HG02623 (cell line): ENCODE results near the gene ZNF76.
"Not testable (repeated sequence)": the region's sequence is repeated elsewhere in the genome, so short reads cannot be mapped to it uniquely, and the experiment has no call there.

Experiments
- ATAC-seq: cut with Tn5 transposase; IDR thresholded peaks from one replicate; pipeline ENCODE4 v1.9.1; 2021; ENCODE audit warnings: moderate library complexity; ENCODE audit not compliant: unreplicated experiment

ZNF76 gene

DNA sequence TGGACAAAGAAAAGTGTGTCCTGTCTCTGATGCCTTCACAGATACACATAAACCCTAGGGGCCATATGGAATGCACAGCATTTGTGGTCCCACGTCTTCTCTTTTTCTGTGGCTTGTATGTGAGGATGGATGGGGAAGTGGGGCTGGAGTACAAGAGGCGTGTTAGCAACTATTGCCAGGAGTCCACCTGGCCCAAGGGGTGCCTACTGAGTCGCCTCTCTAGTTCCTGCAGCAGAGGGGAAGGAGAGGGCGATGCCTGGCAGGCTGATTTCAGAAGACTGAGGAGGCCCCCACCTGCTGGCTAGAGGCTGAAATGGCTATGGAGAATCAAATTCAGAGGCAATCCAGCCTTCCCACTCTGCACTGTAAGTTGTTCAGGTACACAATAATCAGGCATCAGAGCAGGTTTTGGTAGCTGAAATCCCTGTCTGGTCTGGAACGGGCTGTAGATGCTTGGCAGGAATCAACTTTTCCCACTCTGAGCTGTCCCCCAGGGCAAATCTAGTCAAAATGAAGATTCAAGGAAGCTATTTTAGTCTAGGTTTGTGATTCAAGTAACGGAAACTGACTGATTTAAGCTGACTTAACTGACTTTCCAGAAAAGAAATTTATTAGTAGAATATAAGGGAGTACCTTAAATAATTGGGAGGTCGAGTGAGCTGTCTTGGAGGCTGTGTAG lies 68.0 kb downstream of the ZNF76 start:
- ATAC-seq, result no peak

- ATAC-seq, result no peak
Measured at GRCh38 chr6:35328108-35328723, 68.7 kb downstream of the ZNF76 start.

- not testable (repeated sequence) for ATAC-seq
Measured at GRCh38 chr6:35328965-35329364, 69.4 kb downstream of the ZNF76 start.

- no peak for ATAC-seq
Measured at GRCh38 chr6:35330541-35331119, 71.1 kb downstream of the ZNF76 start.

DNA sequence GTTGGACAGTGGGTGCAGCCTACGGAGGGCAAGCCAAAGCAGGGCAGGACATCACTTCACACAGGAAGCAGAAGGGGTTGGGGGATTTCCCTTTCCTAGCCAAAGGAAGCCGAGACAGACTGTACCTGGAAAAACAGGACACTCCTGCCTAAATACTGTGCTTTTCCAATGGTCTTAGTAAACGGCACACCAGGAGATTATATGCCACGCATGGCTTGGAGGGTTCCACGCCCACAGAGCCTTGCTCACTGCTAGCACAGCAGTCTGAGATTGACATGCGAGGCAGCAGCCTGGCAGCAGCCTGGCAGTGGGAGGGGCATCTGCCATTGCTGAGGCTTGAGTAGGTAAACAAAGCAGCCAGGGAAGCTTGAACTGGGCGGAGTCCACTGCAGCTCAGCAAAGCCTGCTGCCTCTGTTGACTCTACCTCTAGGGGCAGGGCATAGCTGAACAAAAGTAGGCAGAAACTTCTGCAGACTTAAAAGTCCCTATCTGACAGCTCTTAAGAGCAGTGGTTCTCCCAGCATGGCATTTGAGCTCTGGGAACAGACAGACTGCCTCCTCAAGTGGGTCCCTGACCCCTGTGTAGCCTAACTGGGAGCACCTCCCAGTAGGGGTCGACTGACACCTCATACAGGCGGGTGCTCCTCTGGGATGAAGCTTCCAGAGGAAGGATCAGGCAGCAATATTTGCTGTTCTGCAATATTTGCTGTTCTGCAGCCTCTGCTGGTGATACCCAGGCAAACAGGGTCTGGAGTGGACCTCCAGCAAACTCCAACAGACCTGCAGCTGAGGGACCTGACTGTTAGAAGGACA lies 72.7 kb downstream of the ZNF76 start:
- not testable (repeated sequence) for ATAC-seq

DNA sequence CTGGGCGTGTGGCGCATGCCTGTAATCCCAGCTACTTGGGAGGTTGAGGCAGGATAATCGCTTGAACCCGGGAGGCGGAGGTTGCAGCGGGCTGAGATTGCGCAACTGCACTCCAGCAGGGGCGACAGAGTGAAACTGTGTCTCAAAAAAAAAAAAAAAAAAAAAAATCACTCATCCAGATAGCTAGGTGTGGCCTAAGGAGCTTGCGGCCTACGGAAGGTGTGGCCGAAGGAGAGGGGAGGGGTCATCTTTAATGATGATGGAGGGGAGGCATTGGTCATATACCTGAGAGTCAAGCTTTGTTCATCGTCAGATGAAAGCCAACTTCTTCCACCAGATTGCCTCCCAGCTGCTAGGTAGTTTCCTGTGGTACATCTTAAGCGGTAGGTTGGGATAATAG lies 82.0 kb downstream of the ZNF76 start:
- ATAC-seq, result no peak

DNA sequence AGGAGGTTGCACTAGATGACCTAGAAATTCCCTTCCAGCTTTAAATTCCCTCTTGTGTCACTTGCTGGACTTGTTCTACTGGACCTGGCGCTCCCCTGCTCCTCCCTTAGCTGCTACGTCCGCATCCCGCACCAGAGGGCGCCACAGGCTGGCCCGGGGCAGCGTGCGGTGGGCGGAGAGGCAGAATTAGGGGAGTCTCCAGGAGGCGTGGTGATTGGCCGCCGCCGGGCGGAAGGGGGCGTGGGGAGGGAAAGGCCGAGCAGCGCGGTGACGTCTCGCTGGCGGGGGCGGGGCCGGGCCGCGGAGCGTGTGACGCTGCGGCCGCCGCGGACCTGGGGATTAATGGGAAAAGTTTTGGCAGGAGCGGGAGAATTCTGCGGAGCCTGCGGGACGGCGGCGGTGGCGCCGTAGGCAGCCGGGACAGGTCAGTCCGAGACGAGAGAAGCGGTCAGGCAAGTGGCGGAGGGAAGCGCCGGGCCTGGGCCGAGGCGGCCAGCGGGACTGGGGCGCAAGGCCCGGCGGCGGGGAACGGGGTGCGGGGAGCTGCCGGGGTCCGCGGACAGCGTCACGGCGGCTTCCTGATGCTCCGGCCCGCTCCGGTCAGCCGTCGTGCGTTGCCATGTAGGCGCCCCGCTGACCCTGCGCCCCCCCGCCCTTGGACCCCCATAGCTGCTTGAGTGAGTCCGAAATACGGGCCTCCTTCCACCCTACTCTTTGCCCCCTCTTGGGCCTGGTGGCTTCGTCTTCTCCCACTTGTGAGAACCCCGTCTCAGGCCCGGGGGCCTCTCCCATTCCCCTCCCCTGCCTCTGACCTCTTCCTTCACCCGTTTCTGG lies 82.9 kb downstream of the ZNF76 start, which contains the start of gene PPARD:
TSS of gene PPARD (plus strand) at position 301 of the 834 bp plus-strand sequence. CDS start 68,530 bp downstream, outside the sequence.
- peak; percentile 92 for ATAC-seq

DNA sequence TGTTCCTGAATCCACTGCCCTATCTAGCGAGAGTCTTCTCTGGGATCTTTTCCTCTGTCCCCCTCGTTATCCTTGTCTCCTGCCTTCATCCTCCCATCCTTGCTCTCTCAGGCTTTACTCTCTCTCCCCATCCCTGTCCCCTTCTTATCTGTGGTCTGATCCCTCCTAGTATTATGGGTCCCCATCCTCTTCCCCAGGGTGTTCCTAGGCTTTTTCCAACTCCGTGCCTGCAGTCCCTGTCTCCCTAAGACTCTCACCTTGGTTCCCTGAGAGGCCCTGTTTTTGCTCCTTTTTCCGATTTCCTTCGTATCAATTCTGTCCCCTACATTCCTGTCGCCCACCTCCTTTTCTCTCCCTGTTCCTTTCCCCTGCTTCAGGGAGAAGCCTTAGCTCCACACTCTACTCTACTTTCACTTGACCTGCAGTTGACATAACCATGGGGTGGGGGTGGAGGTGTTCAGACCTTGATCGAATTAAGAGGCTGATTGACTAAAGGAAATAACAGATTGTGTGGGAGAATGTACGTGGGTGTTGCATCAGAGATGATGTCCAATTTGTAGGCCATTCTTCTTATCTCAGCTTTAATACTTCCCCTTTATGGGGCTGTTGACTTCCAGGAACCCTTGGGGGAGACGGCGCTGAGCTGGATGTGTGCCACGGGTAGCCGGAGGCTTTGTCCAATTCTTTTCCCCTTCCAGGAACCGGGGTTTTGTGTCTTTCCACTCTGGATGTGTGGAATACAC lies 83.7 kb downstream of the ZNF76 start:
- ATAC-seq, result no peak

DNA sequence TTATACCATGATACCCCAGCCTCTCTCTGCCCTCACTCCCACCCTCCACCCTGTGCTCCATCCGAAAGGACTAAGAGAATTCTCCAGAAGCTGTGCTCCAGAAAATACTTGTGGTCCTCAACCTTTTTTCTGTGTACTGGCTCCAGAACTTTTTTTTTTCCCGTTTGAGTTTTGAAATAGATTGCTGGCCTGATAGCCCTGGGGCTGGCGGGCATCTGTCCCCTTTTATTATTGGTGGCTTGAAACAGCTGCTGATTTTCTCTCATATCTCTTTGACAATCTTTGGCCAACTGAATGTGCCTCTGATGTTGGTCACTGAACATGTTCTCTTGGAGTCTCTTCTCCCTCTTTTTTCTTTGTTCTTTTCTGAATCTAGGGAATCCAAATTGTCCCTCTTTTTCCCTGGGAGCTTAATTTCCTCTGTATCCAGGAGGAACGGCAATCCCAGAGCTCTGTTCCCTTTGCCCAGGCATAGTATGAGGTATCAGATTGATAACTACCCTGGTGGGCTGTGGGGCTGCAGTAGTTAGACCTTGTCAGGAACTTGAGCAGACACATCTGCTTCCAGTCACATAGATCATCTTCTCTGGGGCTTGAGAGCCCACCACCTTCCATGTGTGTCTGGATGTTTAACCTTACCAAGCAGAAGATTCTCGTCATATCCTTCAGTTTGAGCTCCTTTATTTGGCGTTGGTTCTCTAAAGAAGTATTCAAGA lies 84.5 kb downstream of the ZNF76 start:
- ATAC-seq, result no peak
